ENCODE data around the gene SH3RF3.

GRCh38 chr2:109393662-109393972, 264.6 kb downstream of the SH3RF3 start:
- TF ChIP-seq YY1 (IDR thresholded peaks at IDR 0.05; ENCODE audit: insufficient read depth, insufficient read length) (no peak), ZNF274 (IDR thresholded peaks at IDR 0.05; ENCODE audit: low read depth, low read length) (no peak), SUZ12 (IDR thresholded peaks at IDR 0.05; ENCODE audit: extremely low read depth, insufficient read depth, insufficient read length) (no peak)

Data from NT2/D1 (cell line).